H1 (cell line): ENCODE results near the gene SSR1. TPM values are rescaled to one million over a fixed set of nuclear protein-coding genes. Genes with fewer than 3 reads are reported as not detected.
"Not testable (repeated sequence)": the region's sequence is repeated elsewhere in the genome, so short reads cannot be mapped to it uniquely, and the experiment has no call there.

Source experiments
- CTCF ChIA-PET: fragments of 300-600 bp; sonication (Branson Sonifier 250); formaldehyde crosslinking; loops from one replicate; lab custom pipeline; 2021; ENCODE audit not compliant: partially characterized antibody; lab: Charles Lee
- POLR2A ChIA-PET: fragments of 300-600 bp; sonication (Branson Sonifier 250); formaldehyde crosslinking; loops from one replicate; lab custom pipeline; 2021; ENCODE audit warnings: inconsistent platforms; ENCODE audit not compliant: partially characterized antibody; lab: Charles Lee
- DNase-seq, 2 experiments: peaks; one replicate each; pipeline versions ENCODE4 v3.0.0 to v3.0.0-alpha.2; 2010 to 2022; ENCODE audit warnings: low spot score in 2 of 2, low read depth in 1 of 2, mixed read lengths in 1 of 2
- FAIRE-seq: peaks from 2 replicates; lab custom pipeline; 2011; peaks lifted over from hg19 to GRCh38; lab: Jason Lieb, UNC
- H2AFZ ChIP-seq: 2 replicates; pipeline ENCODE4 v1.8.1; 2012; ENCODE audit warnings: low read length, inconsistent platforms
- H2AK5ac ChIP-seq: 2 replicates; pipeline ENCODE4 v1.6.1; 2013; ENCODE audit warnings: low read depth, low read length
- H2BK120ac ChIP-seq: replicated peaks from 2 replicates; pipeline ENCODE3; 2013; ENCODE audit warnings: low read depth, low read length, inconsistent platforms
- H2BK12ac ChIP-seq: 2 replicates; pipeline ENCODE4 v1.6.1; 2013; ENCODE audit warnings: low read depth, low read length
- H2BK15ac ChIP-seq: 2 replicates; pipeline ENCODE4 v1.6.1; 2013; ENCODE audit warnings: low read length
- H2BK20ac ChIP-seq: 2 replicates; pipeline ENCODE4 v1.6.1; 2013; ENCODE audit warnings: low read length
- H2BK5ac ChIP-seq: 2 replicates; pipeline ENCODE4 v1.6.1; 2013; ENCODE audit warnings: low read depth, low read length
- H3K14ac ChIP-seq: 2 replicates; pipeline ENCODE4 v1.6.1; 2013; ENCODE audit warnings: inconsistent platforms; ENCODE audit not compliant: insufficient read length
- H3K18ac ChIP-seq: 2 replicates; pipeline ENCODE4 v1.6.1; 2013; ENCODE audit warnings: low read length; ENCODE audit errors: extremely low read depth
- H3K23ac ChIP-seq: 2 replicates; pipeline ENCODE4 v1.6.1; 2013; ENCODE audit warnings: inconsistent platforms; ENCODE audit not compliant: insufficient read length
- H3K23me2 ChIP-seq: 2 replicates; pipeline ENCODE4 v1.6.1; 2013; ENCODE audit warnings: low read depth, low read length
- H3K27ac ChIP-seq: 2 replicates; pipeline ENCODE4 v1.6.1; 2011; ENCODE audit warnings: low read depth, low read length, inconsistent platforms
- H3K27me3 ChIP-seq, 4 experiments: replicated peaks in 1 of 4; 1 replicate in 1 of 4; 2 replicates in 3 of 4; pipeline versions ENCODE4 v1.6.1 to v1.8.1; 2011 to 2013; ENCODE audit warnings: low read length in 3 of 4, mild to moderate bottlenecking in 3 of 4, inconsistent platforms in 2 of 4, mixed read lengths in 2 of 4, moderate library complexity in 1 of 4; ENCODE audit not compliant: control insufficient read depth in 3 of 4, insufficient read depth in 3 of 4; ENCODE audit errors: extremely low read depth in 1 of 4
- H3K36me3 ChIP-seq, 4 experiments: 2 replicates each; pipeline versions ENCODE4 v1.6.1 to v1.8.1; 2011 to 2013; ENCODE audit warnings: mild to moderate bottlenecking in 4 of 4, low read length in 3 of 4, moderate library complexity in 2 of 4, control low read depth in 1 of 4, inconsistent platforms in 1 of 4; ENCODE audit not compliant: insufficient read depth in 4 of 4, control insufficient read depth in 2 of 4
- H3K4ac ChIP-seq: replicated peaks from 2 replicates; pipeline ENCODE3; 2013; ENCODE audit warnings: low read length, low read depth, mixed read lengths, inconsistent platforms; ENCODE audit not compliant: insufficient read length
- H3K4me1 ChIP-seq, 4 experiments: replicated peaks in 1 of 4; 1 replicate in 1 of 4; 2 replicates in 3 of 4; pipeline versions ENCODE4 v1.6.1 to v1.8.1; 2011 to 2013; ENCODE audit warnings: low read length in 3 of 4, inconsistent platforms in 2 of 4, mixed read lengths in 1 of 4; ENCODE audit not compliant: insufficient read depth in 4 of 4, control insufficient read depth in 3 of 4
- H3K4me2 ChIP-seq, 2 experiments: 2 replicates each; pipeline versions ENCODE4 v1.6.1 to v1.8.1; 2011 to 2013; ENCODE audit warnings: low read depth in 2 of 2, low read length in 2 of 2, control low read depth in 1 of 2, inconsistent platforms in 1 of 2, mild to moderate bottlenecking in 1 of 2; ENCODE audit not compliant: insufficient read depth in 1 of 2
- H3K4me3 ChIP-seq, 4 experiments: fragments of 200-600, 300-600 bp in 1 of 4; sonication (generic), shearing (Covaris generic), sonication (Bioruptor Twin) in 1 of 4; 2 replicates each; pipeline versions ENCODE4 v1.5.1 to v1.8.1; 2011 to 2016; ENCODE audit warnings: low read length in 4 of 4, low read depth in 3 of 4, control low read depth in 2 of 4, inconsistent platforms in 2 of 4, mild to moderate bottlenecking in 2 of 4, mixed read lengths in 1 of 4, moderate library complexity in 1 of 4; ENCODE audit not compliant: insufficient read depth in 2 of 4; ENCODE audit errors: extremely low read depth in 1 of 4
- H3K56ac ChIP-seq: replicated peaks from 2 replicates; pipeline ENCODE3; 2013; ENCODE audit warnings: low read depth, mild to moderate bottlenecking, mixed read lengths, low read length, inconsistent platforms; ENCODE audit not compliant: insufficient read length
- H3K79me1 ChIP-seq: 2 replicates; pipeline ENCODE4 v1.6.1; 2013; ENCODE audit warnings: low read depth, low read length, control low read depth
- H3K79me2 ChIP-seq, 2 experiments: 2 replicates each; pipeline versions ENCODE4 v1.6.1 to v1.8.1; 2012 to 2013; ENCODE audit warnings: low read length in 2 of 2, mild to moderate bottlenecking in 2 of 2, inconsistent platforms in 1 of 2; ENCODE audit not compliant: insufficient read depth in 2 of 2, control insufficient read depth in 1 of 2
- H3K9ac ChIP-seq, 4 experiments: replicated peaks in 1 of 4; 1 replicate in 1 of 4; 2 replicates in 3 of 4; pipeline versions ENCODE4 v1.6.1 to v1.8.1; 2011 to 2013; ENCODE audit warnings: low read depth in 3 of 4, low read length in 3 of 4, control low read depth in 2 of 4, mild to moderate bottlenecking in 2 of 4, moderate library complexity in 2 of 4, inconsistent platforms in 1 of 4; ENCODE audit errors: extremely low read depth in 1 of 4
- H3K9me3 ChIP-seq, 2 experiments: 2 replicates each; pipeline versions ENCODE4 v1.6.1 to v1.8.1; 2012 to 2013; ENCODE audit warnings: mild to moderate bottlenecking in 2 of 2, moderate library complexity in 2 of 2, control low read depth in 1 of 2, inconsistent platforms in 1 of 2, low read depth in 1 of 2, low read length in 1 of 2, mixed read lengths in 1 of 2; ENCODE audit not compliant: insufficient read depth in 2 of 2
- H4K20me1 ChIP-seq, 2 experiments: replicated peaks in 1 of 2; 2 replicates each; pipeline versions ENCODE3 to v1.8.1; 2011 to 2013; ENCODE audit warnings: inconsistent platforms in 2 of 2, low read length in 2 of 2, mild to moderate bottlenecking in 1 of 2; ENCODE audit not compliant: insufficient read depth in 2 of 2, control insufficient read depth in 1 of 2
- H4K5ac ChIP-seq: 2 replicates; pipeline ENCODE4 v1.6.1; 2013; ENCODE audit warnings: low read length, low read depth, mixed read lengths, inconsistent platforms; ENCODE audit not compliant: insufficient read length
- H4K8ac ChIP-seq: 2 replicates; pipeline ENCODE4 v1.8.0; 2013; ENCODE audit warnings: mild to moderate bottlenecking, moderate library complexity, low read length, inconsistent platforms; ENCODE audit not compliant: insufficient read depth; ENCODE audit errors: extremely low read depth
- H4K91ac ChIP-seq: replicated peaks from 2 replicates; pipeline ENCODE3; 2013; ENCODE audit warnings: low read length, mixed read lengths, inconsistent platforms; ENCODE audit not compliant: insufficient read length
- WGBS, 2 experiments: shearing (Covaris generic) in 1 of 2; methylation state at CpG; one replicate each; pipeline versions ENCODE4 v1.1.6 to v1.1.7; 2013 to 2015; ENCODE audit warnings: low lambda C conversion rate in 2 of 2, mixed read lengths in 2 of 2, inconsistent platforms in 1 of 2, low coverage in 1 of 2, missing lambda C conversion rate in 1 of 2; ENCODE audit not compliant: insufficient replicate concordance in 2 of 2, insufficient coverage in 1 of 2, insufficient read length in 1 of 2; ENCODE audit errors: extremely low coverage in 1 of 2, missing lambda C conversion rate in 1 of 2; 5-methylcytosine and 5-hydroxymethylcytosine counted together
- polyA plus RNA-seq, 7 experiments: library from polyadenylated mRNA; depleted of rRNA in 3 of 7; stranded (reverse) in 5 of 7; unstranded in 2 of 7; fragments of >200 nt in 5 of 7; fragments of 200-250 nt in 2 of 7; gene quantifications; 1 replicate in 5 of 7; 2 replicates in 1 of 7; 4 replicates in 1 of 7; pipeline versions ENCODE4 v1.2.1 to v1.2.3, GENCODE V29; 2011 to 2013; ENCODE audit warnings: missing spikeins in 2 of 7, mixed read lengths in 2 of 7
- total RNA-seq: library from RNA; stranded (reverse); fragmentation: NEBNext Ultra II Directional; extraction: Animal tissue kit (Norgen Biotek cat#: 25700); gene quantifications from 2 replicates; pipeline ENCODE4 v1.2.1, GENCODE V29; 2021

SSR1 gene
- total and polyA plus RNA-seq, 2 of the 8 experiments (the other 6 are each of a cell fraction or from before 2014, with no cell fraction given), result 26.6 to 117 TPM

DNA sequence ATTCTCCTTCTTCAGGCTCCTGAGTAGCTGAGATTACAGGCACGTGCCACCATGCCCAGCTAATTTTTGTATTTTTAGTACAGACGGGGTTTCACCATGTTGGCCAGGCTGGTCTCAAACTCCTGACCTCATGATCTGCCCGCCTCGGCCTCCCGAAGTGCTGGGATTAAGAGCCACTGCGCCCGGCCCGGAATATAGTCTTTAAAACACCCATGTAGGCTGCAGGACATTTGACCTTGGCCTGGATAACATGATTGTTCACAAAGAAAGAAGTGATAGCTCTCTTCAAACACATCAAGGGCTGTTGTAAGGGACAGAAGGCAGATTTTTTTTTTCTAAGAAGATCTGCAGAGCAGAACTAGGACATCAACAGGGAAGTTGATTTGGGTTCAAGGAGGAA, 38.5 kb downstream of the SSR1 start:
- H2BK5ac ChIP-seq, H3K4me2 ChIP-seq, H3K23ac ChIP-seq, H3K56ac ChIP-seq, H3K79me2 ChIP-seq, H3K14ac ChIP-seq, H3K9ac ChIP-seq, H3K9me3 ChIP-seq, H3K4me1 ChIP-seq, H4K5ac ChIP-seq, H3K18ac ChIP-seq, H3K4me3 ChIP-seq, FAIRE-seq, H3K79me1 ChIP-seq, H3K27ac ChIP-seq, H4K91ac ChIP-seq, H3K27me3 ChIP-seq, H2AFZ ChIP-seq, H4K8ac ChIP-seq, H2BK12ac ChIP-seq, H3K23me2 ChIP-seq, H3K4ac ChIP-seq, H3K36me3 ChIP-seq, H2BK120ac ChIP-seq, H4K20me1 ChIP-seq, H2BK15ac ChIP-seq, H2AK5ac ChIP-seq, H2BK20ac ChIP-seq: not testable (repeated sequence)
- CTCF ChIA-PET, result interaction anchor here (0.6 to 4.3 kb wide), 16 partner anchors 9 to 670 kb away, joined by 3 to 36 read pairs (median 4); no protein-coding TSS in a partner anchor
- POLR2A ChIA-PET, result interaction anchor here (1.0 kb wide), 1 partner anchor 13 kb away, joined by 4 read pairs; no protein-coding TSS in a partner anchor
- WGBS, 2 experiments, result 93% methylated on average over 8 of the region's 8 CpGs; no CpG with 5 or more reads in 1 of the 2 experiments
- peak in 1 of 2 experiments; percentile 22 for DNase-seq
